Cardiac muscle cell (in vitro differentiated cells and primary cell): ENCODE measurements around the gene GCM1. TPM values are rescaled to one million over a fixed set of nuclear protein-coding genes. Genes with fewer than 3 reads are reported as not detected.

Experiments used
- DNase-seq, 2 donors: peaks; one replicate each; pipeline versions ENCODE4 v3.0.0 to v3.0.0-alpha.2; 2010 to 2017; ENCODE audit warnings: low read depth in 1 of 2, low spot score in 1 of 2
- H3K27ac ChIP-seq: fragments of 200-600 bp; sonication (generic); 2 replicates; pipeline ENCODE4 v1.5.1; 2016
- H3K27me3 ChIP-seq: fragments of 200-600 bp; sonication (generic); 2 replicates; pipeline ENCODE4 v1.6.0; 2016; ENCODE audit warnings: control low read depth
- H3K36me3 ChIP-seq: fragments of 200-600 bp; sonication (generic); 2 replicates; pipeline ENCODE4 v1.5.1; 2016; ENCODE audit warnings: control low read depth
- H3K4me1 ChIP-seq: fragments of 200-600 bp; sonication (generic); 2 replicates; pipeline ENCODE4 v1.8.1; 2017; ENCODE audit warnings: low read depth, mild to moderate bottlenecking, mixed run types
- H3K4me3 ChIP-seq: fragments of 200-600 bp; sonication (generic); 2 replicates; pipeline ENCODE4 v1.5.1; 2016; ENCODE audit warnings: mild to moderate bottlenecking
- H3K9me3 ChIP-seq: fragments of 200-600 bp; sonication (generic); 2 replicates; pipeline ENCODE4 v1.5.1; 2017; ENCODE audit warnings: low read depth, mild to moderate bottlenecking, control low read depth
- polyA plus RNA-seq: library from polyadenylated mRNA; unstranded; fragments of >200 nt; fragmentation: Nextera tagmentation; extraction: Ambion mirVana; gene quantifications from 2 replicates; pipeline ENCODE4 v1.2.1, GENCODE V29; 2016
- total RNA-seq: library from RNA; depleted of rRNA; stranded (reverse); fragments of >200 nt; gene quantifications from 2 replicates; pipeline ENCODE4 v1.2.3, GENCODE V29; 2016
- TF ChIP-seq, protein P1 (sequence below): IDR thresholded peaks from 2 replicates; pipeline ENCODE4 v1.5.1; 2012; ENCODE audit warnings: low read depth, mild to moderate bottlenecking, low read length

The GCM1 gene
- total and polyA plus RNA-seq, 2 experiments from 2014 or later, result not detected

DNA sequence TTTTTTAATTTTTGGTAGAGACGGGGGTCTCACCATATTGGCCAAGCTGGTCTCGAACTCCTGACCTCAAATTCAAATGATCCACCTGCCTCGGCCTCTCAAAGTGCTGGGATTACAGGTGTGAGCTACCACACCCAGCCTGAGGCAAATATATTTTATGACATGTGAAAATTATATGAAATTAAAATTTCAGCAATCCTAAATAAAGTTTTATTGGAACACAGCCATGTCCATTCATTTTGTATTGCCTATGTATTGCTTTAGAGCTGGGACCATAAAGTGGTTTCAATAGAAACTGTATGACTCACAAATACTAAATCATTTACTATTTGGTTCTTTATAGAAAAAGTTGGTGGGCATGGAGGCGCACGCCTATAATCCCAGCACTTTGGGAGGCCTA lies 32.0 kb upstream of the GCM1 start:
- no peaks in the 10 kb centered on the region for H3K9me3 ChIP-seq
- H3K27ac ChIP-seq, result no peak overlapping the region
- TF ChIP-seq, protein P1, sequence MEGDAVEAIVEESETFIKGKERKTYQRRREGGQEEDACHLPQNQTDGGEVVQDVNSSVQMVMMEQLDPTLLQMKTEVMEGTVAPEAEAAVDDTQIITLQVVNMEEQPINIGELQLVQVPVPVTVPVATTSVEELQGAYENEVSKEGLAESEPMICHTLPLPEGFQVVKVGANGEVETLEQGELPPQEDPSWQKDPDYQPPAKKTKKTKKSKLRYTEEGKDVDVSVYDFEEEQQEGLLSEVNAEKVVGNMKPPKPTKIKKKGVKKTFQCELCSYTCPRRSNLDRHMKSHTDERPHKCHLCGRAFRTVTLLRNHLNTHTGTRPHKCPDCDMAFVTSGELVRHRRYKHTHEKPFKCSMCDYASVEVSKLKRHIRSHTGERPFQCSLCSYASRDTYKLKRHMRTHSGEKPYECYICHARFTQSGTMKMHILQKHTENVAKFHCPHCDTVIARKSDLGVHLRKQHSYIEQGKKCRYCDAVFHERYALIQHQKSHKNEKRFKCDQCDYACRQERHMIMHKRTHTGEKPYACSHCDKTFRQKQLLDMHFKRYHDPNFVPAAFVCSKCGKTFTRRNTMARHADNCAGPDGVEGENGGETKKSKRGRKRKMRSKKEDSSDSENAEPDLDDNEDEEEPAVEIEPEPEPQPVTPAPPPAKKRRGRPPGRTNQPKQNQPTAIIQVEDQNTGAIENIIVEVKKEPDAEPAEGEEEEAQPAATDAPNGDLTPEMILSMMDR, result no peak
- no peak overlapping the region for H3K4me3 ChIP-seq
- H3K27me3 ChIP-seq, result no peaks in the 10 kb centered on the region
- no peak for DNase-seq
- H3K4me1 ChIP-seq, result no peaks in the 10 kb centered on the region
- no peaks in the 10 kb centered on the region for H3K36me3 ChIP-seq

DNA sequence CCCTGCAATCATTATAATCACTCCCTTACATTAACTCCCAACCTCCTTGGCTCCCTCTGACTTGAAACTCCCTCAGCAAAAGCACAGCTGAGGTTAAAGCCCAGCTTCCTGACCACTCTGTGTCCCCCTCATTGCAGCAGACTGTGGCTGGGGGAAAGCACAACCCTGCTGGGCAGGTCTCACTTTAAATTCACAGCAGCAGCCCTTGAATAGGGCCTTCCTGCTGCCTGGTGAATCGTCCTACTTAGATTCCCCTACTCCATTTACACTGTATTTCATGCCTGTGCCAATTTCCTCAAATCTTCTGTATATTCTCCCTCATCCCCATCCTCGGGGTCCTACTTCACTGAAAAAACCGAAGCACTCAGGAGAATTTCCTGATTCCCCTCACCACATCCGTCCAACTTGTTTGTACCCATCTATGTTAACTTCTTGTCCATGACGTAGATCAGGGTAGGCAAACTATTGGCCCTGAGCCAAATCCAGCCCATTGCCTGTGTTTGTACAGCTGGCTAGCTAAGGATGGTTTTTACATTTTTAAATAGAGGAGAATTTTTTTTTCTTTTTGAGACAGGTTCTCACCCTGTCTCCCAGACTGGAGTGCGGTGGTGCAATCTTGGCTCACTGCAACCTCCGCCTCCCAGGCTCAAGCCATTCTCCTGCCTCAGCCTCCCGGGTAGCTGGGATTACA lies 31.5 kb upstream of the GCM1 start:
- no peak overlapping the region for H3K4me3 ChIP-seq
- H3K9me3 ChIP-seq, result no peaks in the 10 kb centered on the region
- H3K36me3 ChIP-seq, result no peaks in the 10 kb centered on the region
- TF ChIP-seq, protein P1, result no peak
- no peaks in the 10 kb centered on the region for H3K4me1 ChIP-seq
- DNase-seq, result peak; percentile 17 to 72
- no peak overlapping the region for H3K27ac ChIP-seq
- H3K27me3 ChIP-seq, result no peaks in the 10 kb centered on the region

DNA sequence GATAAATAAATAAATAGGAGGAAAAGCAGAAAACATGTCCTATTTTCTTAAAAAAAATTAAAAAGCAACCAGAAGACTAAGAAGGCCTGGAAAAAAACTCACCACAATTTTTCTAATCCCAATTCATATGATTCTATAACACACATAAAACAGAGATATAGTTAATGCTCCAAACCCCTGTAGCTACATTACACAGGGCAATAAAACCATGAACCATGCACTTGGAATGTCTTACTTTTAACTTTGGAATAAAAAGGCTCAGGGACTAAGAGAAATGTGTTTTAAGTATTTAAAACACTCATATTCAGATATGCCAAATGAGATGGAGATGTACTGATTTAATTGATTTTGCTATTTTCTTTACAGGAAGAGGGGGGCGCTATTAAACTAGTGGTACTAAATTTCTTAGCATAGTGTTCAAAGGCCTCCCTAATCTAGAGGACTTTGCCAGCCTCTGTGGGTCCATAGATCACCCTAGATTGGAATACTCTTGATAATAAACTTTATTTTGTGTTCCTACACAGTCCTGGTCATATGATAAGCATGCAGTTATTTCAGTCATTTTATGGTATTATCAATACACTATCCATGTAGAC lies 30.3 kb upstream of the GCM1 start:
- Histone ChIP-seq H3K36me3 (no peaks in the 10 kb centered on the region), H3K27me3 (no peaks in the 10 kb centered on the region), H3K9me3 (no peaks in the 10 kb centered on the region)

DNA sequence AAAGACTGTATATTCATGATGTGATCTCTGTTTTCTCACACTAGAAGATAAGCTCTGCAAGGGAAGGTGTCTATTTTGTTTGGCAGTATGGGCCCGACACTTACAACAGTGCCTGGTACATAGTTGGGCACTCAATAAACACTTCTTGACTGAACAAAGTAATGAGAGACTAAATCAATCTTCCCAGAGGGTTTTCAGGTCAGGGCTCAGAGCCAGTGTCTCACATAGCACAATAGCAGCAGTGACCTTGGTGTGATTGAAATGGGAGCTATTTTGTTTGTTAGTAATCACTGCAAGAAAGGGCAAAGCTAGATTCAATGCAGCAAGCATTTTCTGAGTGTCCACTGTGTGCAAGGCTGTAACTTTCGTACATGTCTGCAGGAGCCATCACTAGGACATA lies 26.4 kb upstream of the GCM1 start:
- Histone ChIP-seq H3K36me3 (no peaks in the 10 kb centered on the region), H3K9me3 (no peaks in the 10 kb centered on the region), H3K4me3 (no peak overlapping the region), H3K27me3 (no peaks in the 10 kb centered on the region), H3K4me1 (peaks cover 6% of the 10 kb centered on the region), H3K27ac (no peak overlapping the region)
- no peak for DNase-seq
- TF ChIP-seq, protein P1, result no peak

More for the DNA sequence above, 30.3 kb upstream of the GCM1 start:
- Histone ChIP-seq H3K4me3 (no peak overlapping the region), H3K27ac (no peak overlapping the region), H3K4me1 (no peaks in the 10 kb centered on the region)
- TF ChIP-seq, protein P1, result no peak
- no peak for DNase-seq

DNA sequence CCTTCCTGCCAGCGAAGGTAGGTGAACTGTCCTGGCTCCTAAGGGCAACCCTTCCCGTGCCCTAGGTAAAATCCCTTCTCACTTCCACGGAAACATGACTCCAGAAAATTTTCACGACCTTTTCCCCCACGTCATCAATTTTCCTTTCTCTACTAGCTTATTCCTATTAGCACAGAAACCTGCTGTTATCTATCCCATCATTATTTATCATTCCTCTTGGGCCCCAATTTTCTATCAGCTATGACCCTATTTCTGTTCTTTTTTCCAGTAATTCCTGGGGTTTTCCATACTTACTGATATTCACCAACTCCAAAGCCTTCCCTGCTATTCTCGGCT lies 23.8 kb upstream of the GCM1 start:
- peaks cover 6% of the 10 kb centered on the region for H3K4me1 ChIP-seq
- no peak for DNase-seq
- no peaks in the 10 kb centered on the region for H3K9me3 ChIP-seq
- H3K27ac ChIP-seq, result no peak overlapping the region
- TF ChIP-seq, protein P1, result no peak
- H3K27me3 ChIP-seq, result no peaks in the 10 kb centered on the region
- H3K4me3 ChIP-seq, result no peak overlapping the region
- no peaks in the 10 kb centered on the region for H3K36me3 ChIP-seq
